Articular chondrocyte of knee joint (primary cell): Measurements from ENCODE around the gene ZNRD2. TPM values are rescaled to one million over a fixed set of nuclear protein-coding genes. Genes with fewer than 3 reads are reported as not detected.

Source experiments
- small RNA-seq: library from RNA; depleted of rRNA; stranded (forward); fragments of <200 nt; gene quantifications from one replicate; pipeline ENCODE3, GENCODE V24; 2012
- total RNA-seq: library from RNA; depleted of rRNA; stranded (reverse); fragments of >200 nt; gene quantifications from 2 replicates; pipeline ENCODE4 v1.2.3, GENCODE V29; 2012

The ZNRD2 gene
- total RNA-seq: 36.2 and 42.1 TPM in 2 replicates

GRCh38 chr11:65569973-65570918 is at the start of gene ZNRD2:
Gene ZNRD2 (plus strand): TSS chr11:65570477. CDS start chr11:65570492, 15 bp downstream.

DNA sequence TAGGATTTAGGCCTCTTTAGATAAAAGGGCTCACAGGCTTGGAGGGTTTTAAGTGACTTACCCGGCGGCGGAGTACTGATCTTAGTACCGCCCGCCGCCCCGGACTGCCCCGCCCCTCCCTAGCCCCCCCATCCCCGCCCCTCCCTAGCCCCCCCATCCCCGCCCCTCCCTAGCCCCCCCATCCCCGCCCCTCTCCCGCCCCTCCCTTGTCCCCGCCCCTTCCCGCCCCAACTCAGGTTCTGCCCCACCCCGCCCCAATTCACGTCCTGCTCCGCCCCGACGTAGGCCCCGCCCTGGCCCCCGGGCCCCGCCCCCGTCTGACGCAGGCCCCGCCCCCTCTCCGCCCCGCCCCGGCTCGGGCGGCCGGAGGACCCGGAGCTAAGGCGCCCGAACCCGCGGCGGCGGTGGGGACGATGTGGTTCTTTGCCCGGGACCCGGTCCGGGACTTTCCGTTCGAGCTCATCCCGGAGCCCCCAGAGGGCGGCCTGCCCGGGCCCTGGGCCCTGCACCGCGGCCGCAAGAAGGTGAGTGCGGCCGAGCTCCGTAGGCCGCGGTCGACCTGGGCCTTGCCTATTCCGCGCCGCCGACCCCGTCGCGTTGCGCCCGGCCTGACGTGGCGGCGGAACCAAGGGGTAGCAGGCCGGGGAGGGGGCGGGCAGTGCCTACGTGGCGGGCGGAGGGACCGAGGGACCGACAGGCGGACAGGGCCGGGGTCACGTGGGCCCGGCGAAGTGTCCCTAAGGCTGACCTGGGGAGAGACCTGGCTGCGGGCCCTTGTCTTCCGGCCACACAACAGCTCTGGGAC is 45.3 kb upstream of the ZNRD2 start, which contains the start of gene SCYL1:
Gene SCYL1, plus strand, starts transcription at position 343 of the 805 bp plus-strand sequence. Its CDS starts 71 bp downstream, at position 414.

DNA sequence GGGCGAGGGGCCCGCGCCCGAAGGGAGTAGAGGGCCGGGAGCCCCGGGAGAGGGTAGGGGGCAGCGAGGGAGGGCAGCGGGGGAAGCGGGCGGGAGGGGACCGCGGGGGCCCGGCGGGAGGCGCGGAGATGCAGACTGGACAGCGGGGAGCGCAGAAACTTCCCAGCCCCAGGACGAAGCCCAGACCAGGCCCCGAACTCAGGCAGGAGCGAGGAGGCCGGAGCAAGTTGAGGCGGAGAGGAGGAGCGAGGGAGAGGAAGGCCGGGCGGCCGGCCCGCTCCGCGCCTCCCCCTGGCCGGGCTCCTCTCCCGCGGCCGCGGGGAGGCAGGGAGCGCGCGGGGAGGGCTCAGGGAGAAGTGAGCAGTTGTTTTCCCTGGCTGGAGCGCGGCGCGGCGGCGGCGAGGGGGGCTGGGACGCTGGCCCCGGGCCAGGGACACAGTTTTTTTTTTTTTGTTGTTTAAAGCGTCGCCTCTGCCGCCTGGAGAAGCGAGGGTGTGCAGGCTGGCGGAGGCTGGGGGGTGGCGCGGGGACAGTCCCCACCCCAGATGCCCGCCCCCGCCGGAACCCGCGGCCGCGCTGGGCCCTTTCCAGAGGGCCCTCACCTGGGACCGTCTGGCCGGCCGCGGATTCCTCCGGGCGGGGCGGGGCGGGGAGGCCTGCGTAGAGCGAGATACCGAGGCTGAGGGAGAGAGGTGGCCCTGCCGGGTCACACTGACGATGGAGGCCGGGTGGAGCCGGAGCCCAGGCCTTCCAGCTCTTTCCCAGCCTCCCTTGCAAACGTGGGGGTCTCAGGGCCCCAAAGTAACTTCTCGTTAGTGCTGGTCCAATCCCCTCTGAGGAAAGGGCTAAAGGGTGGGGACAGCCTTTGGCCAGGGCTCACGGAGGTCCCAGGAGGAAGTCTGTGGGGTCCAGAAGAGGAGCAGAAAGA is 12.0 kb upstream of the ZNRD2 start, which contains the start of gene LTBP3:
Gene LTBP3, minus strand, starts transcription at position 358 of the 928 bp plus-strand sequence. CDS start 400 bp downstream, outside the sequence.

DNA sequence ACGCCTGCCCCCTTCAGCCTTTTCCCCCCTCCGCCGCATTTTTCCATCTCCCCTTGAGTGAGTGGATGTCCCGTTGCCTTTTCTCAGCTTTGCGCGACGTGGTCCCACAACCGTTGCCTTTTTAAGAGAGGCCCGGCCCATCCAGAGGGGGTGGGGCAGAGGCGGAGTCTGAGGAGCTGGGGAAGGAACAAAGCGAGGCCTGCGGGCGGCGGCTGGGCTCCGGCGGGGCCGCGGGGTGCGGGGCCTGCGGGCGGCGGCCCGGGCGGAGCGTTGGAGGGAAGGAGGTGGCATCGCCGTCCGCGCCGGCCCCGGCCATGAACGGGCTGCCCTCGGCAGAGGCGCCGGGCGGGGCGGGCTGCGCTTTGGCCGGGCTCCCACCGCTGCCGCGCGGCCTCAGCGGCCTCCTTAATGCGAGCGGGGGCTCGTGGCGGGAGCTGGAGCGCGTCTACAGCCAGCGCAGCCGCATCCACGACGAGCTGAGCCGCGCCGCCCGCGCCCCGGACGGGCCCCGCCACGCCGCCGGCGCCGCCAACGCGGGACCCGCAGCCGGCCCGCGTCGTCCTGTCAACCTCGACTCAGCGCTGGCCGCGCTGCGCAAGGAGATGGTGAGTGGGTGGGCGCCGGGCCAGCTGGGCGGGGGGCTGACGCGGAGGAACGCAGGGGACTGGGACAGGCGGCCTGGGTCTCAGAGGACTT is 2.2 kb downstream of the ZNRD2 start, which contains the start of gene FAM89B:
Gene FAM89B, plus strand, starts transcription at position 183 of the 696 bp plus-strand sequence. Its CDS starts 132 bp downstream, at position 315.

GRCh38 chr11:65575568-65576231 is 5.4 kb downstream of the ZNRD2 start, which contains the start of gene EHBP1L1:
Gene EHBP1L1 (plus strand): TSS chr11:65576053. CDS start chr11:65576303, 250 bp downstream.

DNA sequence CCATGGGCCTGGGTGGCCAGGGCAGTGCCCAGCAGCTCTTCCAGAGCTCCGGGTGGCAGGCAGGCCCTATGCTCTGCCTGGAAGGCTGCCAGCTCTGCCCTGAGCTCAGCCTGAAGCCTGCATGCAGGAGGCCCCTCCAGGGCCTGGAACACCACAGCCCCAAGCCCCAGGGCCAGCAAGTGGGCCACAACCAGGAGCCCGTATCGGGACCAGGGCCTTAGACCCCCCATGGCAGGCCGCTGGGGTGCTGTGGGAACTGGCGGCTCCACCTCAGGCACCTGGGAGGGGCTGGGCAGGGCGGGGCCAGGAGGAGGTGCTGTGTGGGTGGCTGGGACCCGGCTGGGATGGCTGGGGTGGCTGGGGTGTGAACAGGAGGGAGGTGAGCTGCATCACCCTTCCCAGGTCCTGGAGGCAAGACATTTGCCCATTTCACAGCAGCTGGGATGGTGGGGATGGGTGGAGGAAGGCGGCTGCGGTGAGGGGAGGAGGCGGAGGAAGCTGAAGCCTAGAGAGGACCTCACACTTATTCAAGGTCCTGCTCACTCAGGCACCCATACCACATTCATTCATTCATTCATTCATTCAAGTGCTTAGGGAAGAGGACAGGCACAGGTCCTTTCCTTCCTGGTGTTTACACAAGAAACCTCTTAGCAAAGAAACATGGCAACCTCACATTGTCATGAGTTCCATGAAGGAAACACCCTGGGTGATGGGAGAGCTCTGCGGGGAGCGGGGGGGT is 25.4 kb downstream of the ZNRD2 start, which contains the start of gene KCNK7:
Gene KCNK7, minus strand, starts transcription at position 258 of the 739 bp plus-strand sequence. Its CDS starts 28 bp downstream, at position 230.

DNA sequence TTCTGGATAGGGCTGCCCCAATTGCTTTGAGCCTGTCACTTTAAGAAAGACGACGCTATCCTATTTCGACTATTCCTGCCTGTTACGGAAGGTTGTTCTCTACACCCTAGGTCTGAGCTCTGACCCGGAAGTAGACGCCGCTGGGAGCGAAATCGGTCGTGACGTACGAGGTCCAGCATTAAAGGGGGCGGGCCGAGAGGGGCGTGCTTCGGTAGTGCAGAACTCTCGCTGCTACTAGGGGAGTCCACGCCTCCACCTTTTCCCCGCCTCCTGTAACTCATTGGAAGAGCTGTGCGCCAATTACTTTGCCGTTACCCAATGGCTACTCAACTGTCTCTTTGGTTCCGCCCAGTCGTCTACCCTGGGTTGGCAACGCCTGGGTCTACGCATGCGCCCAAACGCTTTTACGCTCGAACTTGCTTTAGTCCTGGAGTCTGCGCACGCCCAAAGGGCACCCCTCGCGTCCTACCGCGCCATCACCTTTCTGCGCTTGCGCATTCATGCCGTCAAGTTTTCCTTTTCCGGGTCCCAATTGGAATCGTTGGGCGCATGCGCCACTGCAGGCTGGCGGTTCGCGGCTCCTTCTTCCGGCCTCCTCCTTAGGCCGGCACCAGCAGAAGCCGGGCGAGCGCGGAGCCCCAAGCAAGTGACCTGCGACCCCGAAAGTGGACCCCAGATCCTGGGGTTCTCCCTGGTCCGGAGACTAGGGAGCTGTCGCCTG is 45.1 kb downstream of the ZNRD2 start, which contains the start of gene PCNX3:
Gene PCNX3, plus strand, starts transcription at position 548 of the 721 bp plus-strand sequence. CDS start 536 bp downstream, outside the sequence.

Small RNAs within 50 kb of the gene (small RNA-seq; reads per million reads assigned to genes)
- gene AP001362.1: not detected

Other genes with a start within 250 kb of the ZNRD2 start
- gene DPF2, start 236.6 kb upstream of the ZNRD2 start, total RNA-seq: 45.1 and 47.1 TPM in 2 replicates
- 0.13 TPM in 1 of 2 replicates, not detected in the other for gene TIGD3, start 215.7 kb upstream of the ZNRD2 start, total RNA-seq
- 3.8 and 4.4 TPM in 2 replicates for gene SLC25A45, start 187.8 kb upstream of the ZNRD2 start, total RNA-seq
- 38.3 and 58.9 TPM in 2 replicates for gene FRMD8, start 183.8 kb upstream of the ZNRD2 start, total RNA-seq
- 1,072 and 1,138 TPM in 2 replicates for gene NEAT1, start 147.7 kb upstream of the ZNRD2 start, total RNA-seq
- 22,250 and 24,202 TPM in 2 replicates for gene MALAT1, start 71.4 kb upstream of the ZNRD2 start, total RNA-seq
- gene SCYL1, start 45.4 kb upstream of the ZNRD2 start, total RNA-seq: 72.1 and 75.3 TPM in 2 replicates
- 43.5 and 53.8 TPM in 2 replicates for gene LTBP3, start 12.1 kb upstream of the ZNRD2 start, total RNA-seq
- 10.7 and 15.2 TPM in 2 replicates for gene FAM89B, start 2.1 kb downstream of the ZNRD2 start, total RNA-seq
- gene EHBP1L1, start 5.6 kb downstream of the ZNRD2 start, total RNA-seq: 33.2 and 36.1 TPM in 2 replicates
- not detected in 2 replicates for gene KCNK7, start 25.3 kb downstream of the ZNRD2 start, total RNA-seq
- 19.0 and 20.6 TPM in 2 replicates for gene MAP3K11, start 43.7 kb downstream of the ZNRD2 start, total RNA-seq
- 21.3 and 23.1 TPM in 2 replicates for gene PCNX3, start 45.3 kb downstream of the ZNRD2 start, total RNA-seq
- 10.6 and 11.9 TPM in 2 replicates for gene SIPA1, start 67.6 kb downstream of the ZNRD2 start, total RNA-seq
- 30.9 and 31.2 TPM in 2 replicates for gene RELA, start 92.4 kb downstream of the ZNRD2 start, total RNA-seq
- gene KAT5, start 141.8 kb downstream of the ZNRD2 start, total RNA-seq: 36.9 and 40.2 TPM in 2 replicates
- gene RNASEH2C, start 150.3 kb downstream of the ZNRD2 start, total RNA-seq: 35.1 and 51.9 TPM in 2 replicates
- gene AP5B1, start 210.5 kb downstream of the ZNRD2 start, total RNA-seq: 11.8 and 14.9 TPM in 2 replicates
- gene OVOL1, start 216.6 kb downstream of the ZNRD2 start, total RNA-seq: not detected in 2 replicates